GM23338 (cell line): ENCODE data around the gene CRHR1. TPM values are rescaled to one million over a fixed set of nuclear protein-coding genes. Genes with fewer than 3 reads are reported as not detected.

Experiments used
- ATAC-seq: fragments of 200-7000 bp; cut with Tn5 transposase; 3 replicates; pipeline ENCODE4 v1.9.1; 2020
- DNase-seq: peaks from one replicate; pipeline ENCODE4 v3.0.0-alpha.2; 2015; ENCODE audit warnings: low spot score
- H2AFZ ChIP-seq: fragments of 200-600 bp; sonication (generic); 2 replicates; pipeline ENCODE4 v1.8.0; 2016; ENCODE audit warnings: antibody characterized with exemption, mild to moderate bottlenecking, moderate library complexity
- H3F3A ChIP-seq: fragments of 200-600 bp; sonication (generic); replicated peaks from 2 replicates; pipeline ENCODE4 v1.8.0; 2017; ENCODE audit warnings: antibody characterized with exemption, mixed run types, low read depth
- H3K27ac ChIP-seq: fragments of 200-600 bp; sonication (generic); 2 replicates; pipeline ENCODE4 v1.6.1; 2016; ENCODE audit warnings: low read depth
- H3K27me3 ChIP-seq: fragments of 200-600 bp; sonication (generic); 2 replicates; pipeline ENCODE4 v1.8.0; 2016; ENCODE audit warnings: mild to moderate bottlenecking, mixed run types, moderate library complexity; ENCODE audit not compliant: insufficient read depth
- H3K36me3 ChIP-seq: fragments of 200-600 bp; sonication (generic); 2 replicates; pipeline ENCODE4 v1.8.0; 2016; ENCODE audit warnings: mild to moderate bottlenecking; ENCODE audit not compliant: insufficient read depth
- H3K4me1 ChIP-seq: fragments of 200-600 bp; sonication (generic); 2 replicates; pipeline ENCODE4 v1.8.0; 2016; ENCODE audit warnings: mild to moderate bottlenecking, moderate library complexity; ENCODE audit not compliant: insufficient read depth
- H3K4me2 ChIP-seq: fragments of 200-600 bp; sonication (generic); 2 replicates; pipeline ENCODE4 v1.7.1; 2017; ENCODE audit warnings: mixed run types
- H3K4me3 ChIP-seq: fragments of 200-600 bp; sonication (generic); 2 replicates; pipeline ENCODE4 v1.6.1; 2016; ENCODE audit warnings: mixed run types
- H3K79me2 ChIP-seq: fragments of 200-600 bp; sonication (generic); replicated peaks from 2 replicates; pipeline ENCODE4 v1.8.0; 2017; ENCODE audit warnings: mild to moderate bottlenecking; ENCODE audit not compliant: insufficient read depth
- H3K9me2 ChIP-seq: fragments of 200-600 bp; sonication (generic); 2 replicates; pipeline ENCODE4 v1.8.0; 2017; ENCODE audit not compliant: insufficient read depth
- H4K20me1 ChIP-seq: fragments of 200-600 bp; sonication (generic); replicated peaks from 2 replicates; pipeline ENCODE4 v1.8.0; 2017; ENCODE audit warnings: mild to moderate bottlenecking; ENCODE audit not compliant: insufficient read depth
- H3K27ac Mint-ChIP-seq: 2 replicates; pipeline ENCODE4 v1.8.0; 2020; ENCODE audit warnings: inconsistent platforms, mild to moderate bottlenecking, moderate library complexity, mixed read lengths
- H3K27me3 Mint-ChIP-seq: 3 replicates; pipeline ENCODE4 v1.8.0; 2022; ENCODE audit warnings: low read depth, mild to moderate bottlenecking, moderate library complexity, mixed read lengths, inconsistent platforms; ENCODE audit not compliant: insufficient read depth, poor library complexity
- H3K36me3 Mint-ChIP-seq: 3 replicates; pipeline ENCODE4 v1.8.0; 2021; ENCODE audit warnings: low read depth, mild to moderate bottlenecking, inconsistent platforms, moderate library complexity, mixed read lengths
- H3K4me1 Mint-ChIP-seq: 3 replicates; pipeline ENCODE4 v1.8.0; 2020; ENCODE audit warnings: mild to moderate bottlenecking, inconsistent platforms, mixed read lengths
- H3K4me3 Mint-ChIP-seq: 3 replicates; pipeline ENCODE4 v1.8.0; 2021; ENCODE audit warnings: moderate library complexity, mild to moderate bottlenecking, inconsistent platforms, mixed read lengths
- H3K9me3 Mint-ChIP-seq: 3 replicates; pipeline ENCODE4 v1.8.0; 2020; ENCODE audit warnings: moderate library complexity, mild to moderate bottlenecking, inconsistent platforms, mixed read lengths
- EZH2phosphoT487 ChIP-seq: fragments of 200-600 bp; sonication (generic); IDR thresholded peaks from one replicate; pipeline ENCODE4 v1.8.1; 2018; ENCODE audit warnings: antibody characterized with exemption; ENCODE audit not compliant: unreplicated experiment
- JUNB ChIP-seq: IDR thresholded peaks from one replicate; pipeline ENCODE4 v1.6.1; 2016; ENCODE audit warnings: antibody characterized with exemption; ENCODE audit not compliant: unreplicated experiment
- NANOG ChIP-seq: IDR thresholded peaks from 2 replicates; pipeline ENCODE4 v1.6.1; 2016; ENCODE audit warnings: antibody characterized with exemption, borderline replicate concordance
- POLR2AphosphoS5 ChIP-seq: IDR thresholded peaks from 2 replicates; pipeline ENCODE4 v1.6.1; 2016; ENCODE audit warnings: antibody characterized with exemption, low read depth
- STAT1 ChIP-seq: IDR thresholded peaks from one replicate; pipeline ENCODE4 v1.6.1; 2016; ENCODE audit warnings: antibody characterized with exemption; ENCODE audit not compliant: unreplicated experiment
- ZNF114 ChIP-seq: fragments of 250-450 bp; sonication (Bioruptor Pico); IDR thresholded peaks from 2 replicates; pipeline ENCODE4 v1.5.0; 2020; ENCODE audit warnings: mild to moderate bottlenecking, moderate library complexity
- ZNF331 ChIP-seq: fragments of 250-450 bp; sonication (Bioruptor Pico); IDR thresholded peaks from 2 replicates; pipeline ENCODE4 v1.5.0; 2020; ENCODE audit warnings: low read depth, mild to moderate bottlenecking, moderate library complexity
- polyA plus RNA-seq: library from polyadenylated mRNA; unstranded; fragments of >200 nt; fragmentation: Nextera tagmentation; extraction: Ambion mirVana; gene quantifications from 2 replicates; pipeline ENCODE4 v1.2.1, GENCODE V29; 2016
- total RNA-seq: library from RNA; depleted of rRNA; stranded (reverse); fragments of >200 nt; shearing (Covaris generic); gene quantifications from 2 replicates; pipeline ENCODE4 v1.2.3, GENCODE V29; 2014
- TF ChIP-seq, protein P1 (sequence below): IDR thresholded peaks from one replicate; pipeline ENCODE4 v1.6.1; 2018; ENCODE audit warnings: antibody characterized with exemption; ENCODE audit not compliant: unreplicated experiment
- TF ChIP-seq, protein P2 (sequence below): IDR thresholded peaks from 2 replicates; pipeline ENCODE4 v1.6.1; 2016; ENCODE audit warnings: antibody characterized with exemption
- TF ChIP-seq, protein P3 (sequence below), 2 experiments: fragments of 200-600 bp in 1 of 2; sonication (generic) in 1 of 2; conservative IDR thresholded peaks; 2 replicates each; pipeline versions ENCODE4 v1.5.1 to v1.6.1; 2016 to 2017; ENCODE audit warnings: antibody characterized with exemption in 2 of 2, low read depth in 2 of 2, mild to moderate bottlenecking in 2 of 2, moderate library complexity in 1 of 2

The CRHR1 gene
- total and polyA plus RNA-seq, 2 experiments from 2014 or later, result 0.19 to 0.76 TPM

DNA sequence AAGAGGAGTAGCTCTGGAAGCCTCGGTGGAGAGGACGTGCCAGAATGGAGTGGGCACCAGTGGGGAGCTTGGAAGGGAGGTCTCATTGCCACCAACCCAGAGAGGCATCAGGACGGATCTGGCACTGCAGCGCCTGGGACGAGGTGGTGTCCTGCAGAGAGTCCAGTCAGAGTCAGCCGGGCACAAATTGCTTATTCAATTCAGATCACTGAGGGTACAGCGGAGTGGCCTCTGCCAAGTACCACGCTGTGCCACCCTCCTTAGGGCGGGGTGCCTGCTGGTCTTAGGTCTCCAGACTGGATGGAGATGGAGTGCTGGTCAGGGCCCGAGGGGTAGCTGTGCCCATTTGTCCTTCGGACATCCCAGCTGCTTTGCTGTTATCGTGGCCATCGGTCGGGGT, 41.7 kb downstream of the CRHR1 start (continued):
- TF ChIP-seq, protein P1, sequence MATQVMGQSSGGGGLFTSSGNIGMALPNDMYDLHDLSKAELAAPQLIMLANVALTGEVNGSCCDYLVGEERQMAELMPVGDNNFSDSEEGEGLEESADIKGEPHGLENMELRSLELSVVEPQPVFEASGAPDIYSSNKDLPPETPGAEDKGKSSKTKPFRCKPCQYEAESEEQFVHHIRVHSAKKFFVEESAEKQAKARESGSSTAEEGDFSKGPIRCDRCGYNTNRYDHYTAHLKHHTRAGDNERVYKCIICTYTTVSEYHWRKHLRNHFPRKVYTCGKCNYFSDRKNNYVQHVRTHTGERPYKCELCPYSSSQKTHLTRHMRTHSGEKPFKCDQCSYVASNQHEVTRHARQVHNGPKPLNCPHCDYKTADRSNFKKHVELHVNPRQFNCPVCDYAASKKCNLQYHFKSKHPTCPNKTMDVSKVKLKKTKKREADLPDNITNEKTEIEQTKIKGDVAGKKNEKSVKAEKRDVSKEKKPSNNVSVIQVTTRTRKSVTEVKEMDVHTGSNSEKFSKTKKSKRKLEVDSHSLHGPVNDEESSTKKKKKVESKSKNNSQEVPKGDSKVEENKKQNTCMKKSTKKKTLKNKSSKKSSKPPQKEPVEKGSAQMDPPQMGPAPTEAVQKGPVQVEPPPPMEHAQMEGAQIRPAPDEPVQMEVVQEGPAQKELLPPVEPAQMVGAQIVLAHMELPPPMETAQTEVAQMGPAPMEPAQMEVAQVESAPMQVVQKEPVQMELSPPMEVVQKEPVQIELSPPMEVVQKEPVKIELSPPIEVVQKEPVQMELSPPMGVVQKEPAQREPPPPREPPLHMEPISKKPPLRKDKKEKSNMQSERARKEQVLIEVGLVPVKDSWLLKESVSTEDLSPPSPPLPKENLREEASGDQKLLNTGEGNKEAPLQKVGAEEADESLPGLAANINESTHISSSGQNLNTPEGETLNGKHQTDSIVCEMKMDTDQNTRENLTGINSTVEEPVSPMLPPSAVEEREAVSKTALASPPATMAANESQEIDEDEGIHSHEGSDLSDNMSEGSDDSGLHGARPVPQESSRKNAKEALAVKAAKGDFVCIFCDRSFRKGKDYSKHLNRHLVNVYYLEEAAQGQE, result no peak
- no peak for TF ChIP-seq ZNF331 (CRISPR knock-in tag)
- TF ChIP-seq JUNB, result no peak

DNA sequence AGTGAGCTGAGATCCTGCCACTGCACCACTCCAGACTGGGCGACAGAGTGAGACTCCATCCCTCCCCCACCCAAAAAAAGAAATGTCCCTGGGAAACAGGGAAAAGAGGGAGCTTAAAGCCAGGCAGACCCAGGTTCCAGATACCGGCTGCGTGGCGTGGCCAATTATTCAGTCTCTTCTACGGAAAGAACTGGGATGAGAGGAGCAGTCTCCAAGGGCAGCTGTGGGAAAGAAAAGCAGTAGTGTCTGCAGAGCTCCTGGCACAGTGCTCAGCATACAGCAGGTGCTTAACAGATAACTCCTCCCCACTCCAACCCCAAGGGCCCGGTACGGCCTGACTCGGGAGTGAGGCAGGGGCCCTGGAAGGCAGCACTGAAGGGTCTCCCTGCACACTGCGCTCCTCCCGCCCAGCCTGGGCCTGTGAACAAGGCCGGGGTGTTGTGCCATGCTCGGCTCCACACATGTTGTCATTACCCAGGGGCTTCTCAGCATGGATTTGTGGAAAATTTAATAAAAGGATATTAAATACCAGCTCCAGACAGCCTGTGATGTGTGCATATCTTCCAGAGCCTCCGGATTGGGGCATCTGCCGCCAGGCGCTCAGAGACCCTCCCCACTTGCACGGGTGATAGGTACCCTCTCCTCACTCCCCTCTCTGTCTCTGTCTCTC, 42.9 kb downstream of the CRHR1 start:
- H2AFZ ChIP-seq, result no peak overlapping the region
- no peaks in the 10 kb centered on the region for H3K9me2 ChIP-seq
- no peaks in the 10 kb centered on the region for H4K20me1 ChIP-seq
- H3K4me1 ChIP-seq, result no peaks in the 10 kb centered on the region
- no peak for DNase-seq
- Mint-ChIP-seq H3K4me1 (no peaks in the 10 kb centered on the region), H3K27ac (no peak overlapping the region), H3K27me3 (peaks cover 18% of the 10 kb centered on the region), H3K36me3 (no peaks in the 10 kb centered on the region), H3K9me3 (no peaks in the 10 kb centered on the region), H3K4me3 (no peak overlapping the region)
- no peak overlapping the region for H3K4me2 ChIP-seq
- H3K27ac ChIP-seq, result no peak overlapping the region
- no peaks in the 10 kb centered on the region for H3K79me2 ChIP-seq
- H3K27me3 ChIP-seq, result no peaks in the 10 kb centered on the region
- H3K4me3 ChIP-seq, result no peak overlapping the region
- H3F3A ChIP-seq, result no peaks in the 10 kb centered on the region
- H3K36me3 ChIP-seq, result no peaks in the 10 kb centered on the region
- no peak for ATAC-seq
- TF ChIP-seq, protein P2, sequence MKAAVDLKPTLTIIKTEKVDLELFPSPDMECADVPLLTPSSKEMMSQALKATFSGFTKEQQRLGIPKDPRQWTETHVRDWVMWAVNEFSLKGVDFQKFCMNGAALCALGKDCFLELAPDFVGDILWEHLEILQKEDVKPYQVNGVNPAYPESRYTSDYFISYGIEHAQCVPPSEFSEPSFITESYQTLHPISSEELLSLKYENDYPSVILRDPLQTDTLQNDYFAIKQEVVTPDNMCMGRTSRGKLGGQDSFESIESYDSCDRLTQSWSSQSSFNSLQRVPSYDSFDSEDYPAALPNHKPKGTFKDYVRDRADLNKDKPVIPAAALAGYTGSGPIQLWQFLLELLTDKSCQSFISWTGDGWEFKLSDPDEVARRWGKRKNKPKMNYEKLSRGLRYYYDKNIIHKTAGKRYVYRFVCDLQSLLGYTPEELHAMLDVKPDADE, result no peak
- TF ChIP-seq EZH2phosphoT487, result no peak
- no peak for TF ChIP-seq POLR2AphosphoS5
- TF ChIP-seq ZNF331 (CRISPR knock-in tag), result no peak
- no peak for TF ChIP-seq NANOG
- TF ChIP-seq, protein P1, result no peak
- TF ChIP-seq, protein P3, sequence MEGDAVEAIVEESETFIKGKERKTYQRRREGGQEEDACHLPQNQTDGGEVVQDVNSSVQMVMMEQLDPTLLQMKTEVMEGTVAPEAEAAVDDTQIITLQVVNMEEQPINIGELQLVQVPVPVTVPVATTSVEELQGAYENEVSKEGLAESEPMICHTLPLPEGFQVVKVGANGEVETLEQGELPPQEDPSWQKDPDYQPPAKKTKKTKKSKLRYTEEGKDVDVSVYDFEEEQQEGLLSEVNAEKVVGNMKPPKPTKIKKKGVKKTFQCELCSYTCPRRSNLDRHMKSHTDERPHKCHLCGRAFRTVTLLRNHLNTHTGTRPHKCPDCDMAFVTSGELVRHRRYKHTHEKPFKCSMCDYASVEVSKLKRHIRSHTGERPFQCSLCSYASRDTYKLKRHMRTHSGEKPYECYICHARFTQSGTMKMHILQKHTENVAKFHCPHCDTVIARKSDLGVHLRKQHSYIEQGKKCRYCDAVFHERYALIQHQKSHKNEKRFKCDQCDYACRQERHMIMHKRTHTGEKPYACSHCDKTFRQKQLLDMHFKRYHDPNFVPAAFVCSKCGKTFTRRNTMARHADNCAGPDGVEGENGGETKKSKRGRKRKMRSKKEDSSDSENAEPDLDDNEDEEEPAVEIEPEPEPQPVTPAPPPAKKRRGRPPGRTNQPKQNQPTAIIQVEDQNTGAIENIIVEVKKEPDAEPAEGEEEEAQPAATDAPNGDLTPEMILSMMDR (conservative IDR thresholded peaks at IDR 0.05; ENCODE audit: low read depth in 2 of 2), result no peak
- TF ChIP-seq STAT1, result no peak
- TF ChIP-seq ZNF114 (CRISPR knock-in tag), result no peak
